Measurements from ENCODE around the gene KLRF2. TPM values are rescaled to one million over a fixed set of nuclear protein-coding genes. Genes with fewer than 3 reads are reported as not detected.
A peak's percentile ranks its signal among the peaks of the same experiment; 100 is the strongest.

The KLRF2 gene
- total RNA-seq, 2 donors from 2014 or later, result not detected

DNA sequence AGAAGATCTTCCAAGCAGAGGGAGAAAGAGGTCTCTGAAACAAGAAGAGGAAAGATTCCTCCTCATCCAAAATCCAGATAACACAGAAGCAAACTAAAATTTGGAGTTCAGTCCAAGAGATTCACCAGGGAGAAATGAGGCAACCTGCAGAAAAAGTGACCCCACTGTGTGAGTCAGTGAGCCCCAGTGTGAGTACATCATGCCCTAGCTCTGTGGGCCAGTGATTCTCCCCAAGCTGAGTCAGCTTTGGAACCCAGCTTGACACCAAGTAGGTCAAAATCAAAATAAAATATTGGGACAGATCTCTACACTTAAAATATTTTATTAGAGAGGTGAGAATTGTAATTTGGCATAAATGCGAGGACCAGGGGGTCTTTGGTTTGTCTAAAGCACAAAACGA lies 29.4 kb upstream of the KLRF2 start:
- Histone ChIP-seq H3K9me3 (no peaks in the 10 kb centered on the region), H3K27ac (no peak overlapping the region), H3K36me3 (no peaks in the 10 kb centered on the region), H3K9ac (ENCODE audit: low read depth in 2 of 2, low read length in 2 of 2) (no peak overlapping the region), H3K4me1 (no peaks in the 10 kb centered on the region), H3K4me3 (no peak overlapping the region), H3K27me3 (no peaks in the 10 kb centered on the region)
- DNase-seq, result no peak
- TF ChIP-seq, protein P1, sequence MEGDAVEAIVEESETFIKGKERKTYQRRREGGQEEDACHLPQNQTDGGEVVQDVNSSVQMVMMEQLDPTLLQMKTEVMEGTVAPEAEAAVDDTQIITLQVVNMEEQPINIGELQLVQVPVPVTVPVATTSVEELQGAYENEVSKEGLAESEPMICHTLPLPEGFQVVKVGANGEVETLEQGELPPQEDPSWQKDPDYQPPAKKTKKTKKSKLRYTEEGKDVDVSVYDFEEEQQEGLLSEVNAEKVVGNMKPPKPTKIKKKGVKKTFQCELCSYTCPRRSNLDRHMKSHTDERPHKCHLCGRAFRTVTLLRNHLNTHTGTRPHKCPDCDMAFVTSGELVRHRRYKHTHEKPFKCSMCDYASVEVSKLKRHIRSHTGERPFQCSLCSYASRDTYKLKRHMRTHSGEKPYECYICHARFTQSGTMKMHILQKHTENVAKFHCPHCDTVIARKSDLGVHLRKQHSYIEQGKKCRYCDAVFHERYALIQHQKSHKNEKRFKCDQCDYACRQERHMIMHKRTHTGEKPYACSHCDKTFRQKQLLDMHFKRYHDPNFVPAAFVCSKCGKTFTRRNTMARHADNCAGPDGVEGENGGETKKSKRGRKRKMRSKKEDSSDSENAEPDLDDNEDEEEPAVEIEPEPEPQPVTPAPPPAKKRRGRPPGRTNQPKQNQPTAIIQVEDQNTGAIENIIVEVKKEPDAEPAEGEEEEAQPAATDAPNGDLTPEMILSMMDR (IDR thresholded peaks at IDR 0.05), result no peak
- intact Hi-C loops (cut with DNase I), result no loop called here

DNA sequence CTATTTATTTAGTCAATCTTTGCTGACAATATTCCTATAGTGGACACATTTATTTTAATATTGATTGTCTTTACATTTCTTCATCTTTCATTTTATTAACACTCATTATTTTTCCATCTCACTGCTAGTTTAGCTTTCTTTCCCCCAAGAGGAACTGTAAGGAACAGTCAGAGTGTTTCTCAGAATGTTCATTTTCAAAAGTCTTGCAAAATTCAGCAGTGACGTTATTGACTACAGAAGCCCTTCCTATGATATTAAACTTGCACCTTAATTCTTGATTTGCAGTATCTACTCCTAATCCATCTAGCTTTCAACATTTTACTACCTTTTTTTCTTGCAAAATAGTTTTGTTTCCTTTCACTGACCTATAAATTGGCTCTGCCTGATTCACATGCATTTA lies 25.1 kb upstream of the KLRF2 start:
- Histone ChIP-seq H3K4me3 (no peak overlapping the region), H3K9me3 (no peaks in the 10 kb centered on the region), H3K27ac (no peak overlapping the region), H3K9ac (ENCODE audit: low read depth in 2 of 2, low read length in 2 of 2) (no peak overlapping the region), H3K27me3 (no peaks in the 10 kb centered on the region), H3K36me3 (no peaks in the 10 kb centered on the region), H3K4me1 (no peaks in the 10 kb centered on the region)
- TF ChIP-seq, protein P1 (IDR thresholded peaks at IDR 0.05), result no peak
- DNase-seq, result no peak
- intact Hi-C loops (cut with DNase I), result no loop called here

DNA sequence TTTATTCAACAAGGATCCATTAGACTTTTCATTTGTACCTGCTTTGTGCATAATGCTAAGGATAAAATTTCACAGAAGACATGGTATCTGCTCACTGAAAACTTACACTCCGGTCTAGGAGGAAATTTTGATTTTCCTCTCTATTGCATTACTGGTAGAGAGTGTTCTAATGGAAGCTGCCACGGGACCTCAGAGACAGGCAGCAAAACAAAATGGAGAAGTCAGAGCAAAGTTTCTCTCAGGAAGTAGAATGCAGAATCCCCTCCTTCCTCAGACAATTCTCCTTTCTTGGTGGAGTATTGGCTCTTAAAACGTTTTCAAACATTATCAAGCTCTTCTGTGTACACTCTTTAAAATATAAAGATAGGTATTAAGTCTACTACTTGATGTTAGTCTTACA lies 24.4 kb upstream of the KLRF2 start:
- no peak overlapping the region for H3K4me3 ChIP-seq
- H3K27ac ChIP-seq, result no peak overlapping the region
- no peak for DNase-seq
- TF ChIP-seq, protein P1 (IDR thresholded peaks at IDR 0.05), result no peak
- H3K4me1 ChIP-seq, result no peaks in the 10 kb centered on the region
- intact Hi-C loops (cut with DNase I), result no loop called here
- no peaks in the 10 kb centered on the region for H3K27me3 ChIP-seq
- no peaks in the 10 kb centered on the region for H3K9me3 ChIP-seq
- H3K9ac ChIP-seq (ENCODE audit: low read depth in 2 of 2, low read length in 2 of 2), result no peak overlapping the region
- no peaks in the 10 kb centered on the region for H3K36me3 ChIP-seq

DNA sequence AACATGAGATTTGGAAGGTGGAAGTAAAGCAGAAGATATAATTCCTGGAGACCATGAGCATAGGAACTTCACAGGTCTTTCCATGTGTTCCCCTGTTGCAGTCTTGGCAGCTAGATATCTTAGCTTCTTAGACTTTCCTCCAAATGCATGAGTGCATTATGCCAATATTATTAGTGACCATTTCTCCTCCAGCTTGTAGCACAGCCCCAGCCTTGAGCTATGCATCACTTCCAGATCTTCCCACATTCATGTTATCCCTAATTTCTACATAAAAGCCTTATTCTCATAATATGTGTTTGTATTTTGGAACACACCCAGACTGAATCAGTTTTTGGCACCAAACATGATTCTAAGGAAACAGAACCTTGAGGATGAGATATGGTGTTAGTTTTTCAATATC lies 23.2 kb upstream of the KLRF2 start:
- Histone ChIP-seq H3K36me3 (no peaks in the 10 kb centered on the region), H3K9me3 (no peaks in the 10 kb centered on the region), H3K27me3 (no peaks in the 10 kb centered on the region), H3K27ac (no peak overlapping the region), H3K4me3 (no peak overlapping the region), H3K9ac (ENCODE audit: low read depth in 2 of 2, low read length in 2 of 2) (no peak overlapping the region), H3K4me1 (no peaks in the 10 kb centered on the region)
- no peak for DNase-seq
- TF ChIP-seq, protein P1 (IDR thresholded peaks at IDR 0.05), result no peak
- intact Hi-C loops (cut with DNase I), result no loop called here

DNA sequence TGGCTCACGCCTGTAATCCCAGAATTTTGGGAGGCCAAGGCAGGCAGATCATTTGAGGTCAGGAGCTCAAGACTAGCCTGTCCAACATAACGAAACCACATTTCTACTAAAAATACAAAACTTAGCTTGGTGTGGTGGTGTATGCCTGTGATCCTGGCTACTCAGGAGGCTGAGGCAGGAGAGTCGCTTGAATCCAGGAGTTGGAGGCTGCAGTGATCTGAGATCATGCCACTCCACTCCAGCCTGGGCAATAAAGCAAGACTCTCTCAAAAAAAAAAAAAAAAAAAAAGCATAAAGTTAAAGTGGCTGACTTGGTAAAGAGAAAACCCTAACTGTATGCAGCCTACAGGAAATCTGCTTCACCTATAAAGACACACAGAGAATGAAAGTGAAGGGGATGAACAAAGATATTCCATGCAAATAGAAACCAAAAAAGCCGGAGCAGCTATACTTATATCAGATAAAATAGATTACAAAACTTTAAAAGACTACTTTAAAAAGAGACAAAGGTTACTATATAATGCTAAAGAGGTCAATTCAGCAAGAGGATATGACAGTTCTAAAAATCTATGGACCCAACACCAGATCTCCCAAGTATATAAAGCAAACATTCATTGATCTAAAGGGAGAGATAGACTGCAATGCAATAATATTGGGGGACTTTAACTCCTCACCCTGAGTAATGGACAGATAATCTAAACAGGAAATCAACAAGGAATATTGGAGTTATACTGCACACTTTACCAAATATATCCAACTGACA lies 16.2 kb upstream of the KLRF2 start:
- Histone ChIP-seq H3K27me3 (no peaks in the 10 kb centered on the region), H3K9ac (ENCODE audit: low read depth in 2 of 2, low read length in 2 of 2) (no peak overlapping the region), H3K9me3 (no peaks in the 10 kb centered on the region), H3K4me1 (no peaks in the 10 kb centered on the region), H3K4me3 (peak overlapping the region; percentile 7), H3K27ac (peak overlapping the region; percentile 27), H3K36me3 (no peaks in the 10 kb centered on the region)
- DNase-seq, result no peak
- TF ChIP-seq, protein P1 (IDR thresholded peaks at IDR 0.05), result no peak
- intact Hi-C loops (cut with DNase I), result no loop called here
